HEK293T (cell line): ENCODE measurements around the gene PPP1R27.

Experiments used
- CTCF ChIA-PET: fragments of 350-600 bp; formaldehyde crosslinking; extraction: SDS; loops from one replicate; lab custom pipeline; 2021; ENCODE audit warnings: antibody characterized with exemption, inconsistent platforms; lab: Yijun Ruan, JAX
- POLR2A ChIA-PET: fragments of 350-600 bp; formaldehyde crosslinking; extraction: SDS; loops from one replicate; lab custom pipeline; 2020; ENCODE audit warnings: antibody characterized with exemption, inconsistent platforms; lab: Yijun Ruan, JAX
- DNase-seq: peaks from one replicate; pipeline ENCODE4 v3.0.0; 2012; ENCODE audit warnings: mixed read lengths; ENCODE audit errors: extremely low spot score
- ARNT ChIP-seq: fragments of 450-650 bp; IDR thresholded peaks from 2 replicates; pipeline ENCODE4 v1.6.1; 2017; ENCODE audit warnings: mild to moderate bottlenecking
- BHLHE40 ChIP-seq: fragments of 450-650 bp; IDR thresholded peaks from 2 replicates; pipeline ENCODE4 v1.6.1; 2016; ENCODE audit warnings: mild to moderate bottlenecking, moderate library complexity, borderline replicate concordance
- CTBP1 ChIP-seq: fragments of 450-650 bp; IDR thresholded peaks from 2 replicates; pipeline ENCODE4 v1.6.1; 2016; ENCODE audit warnings: borderline replicate concordance
- ELF4 ChIP-seq: fragments of 450-650 bp; IDR thresholded peaks from 2 replicates; pipeline ENCODE4 v1.6.1; 2017; ENCODE audit warnings: antibody characterized with exemption
- FOXA1 ChIP-seq: fragments of 450-650 bp; IDR thresholded peaks from 2 replicates; pipeline ENCODE4 v1.6.1; 2016; ENCODE audit warnings: mild to moderate bottlenecking
- FOXK2 ChIP-seq: fragments of 450-650 bp; IDR thresholded peaks from 2 replicates; pipeline ENCODE4 v1.6.1; 2016; ENCODE audit warnings: mild to moderate bottlenecking
- FOXM1 ChIP-seq: fragments of 450-650 bp; IDR thresholded peaks from 2 replicates; pipeline ENCODE4 v1.6.1; 2017; ENCODE audit warnings: mild to moderate bottlenecking, borderline replicate concordance
- HDGF ChIP-seq: fragments of 450-650 bp; IDR thresholded peaks from 2 replicates; pipeline ENCODE4 v1.6.1; 2017; ENCODE audit warnings: antibody characterized with exemption, borderline replicate concordance
- L3MBTL2 ChIP-seq: fragments of 450-650 bp; conservative IDR thresholded peaks from 2 replicates; pipeline ENCODE4 v1.6.1; 2016; ENCODE audit warnings: mild to moderate bottlenecking
- LEF1 ChIP-seq: fragments of 450-650 bp; IDR thresholded peaks from 2 replicates; pipeline ENCODE4 v1.6.1; 2017; ENCODE audit warnings: mild to moderate bottlenecking, borderline replicate concordance
- NFRKB ChIP-seq: fragments of 450-650 bp; IDR thresholded peaks from 2 replicates; pipeline ENCODE4 v1.6.1; 2016; ENCODE audit warnings: mild to moderate bottlenecking, moderate library complexity
- PKNOX1 ChIP-seq: fragments of 450-650 bp; IDR thresholded peaks from 2 replicates; pipeline ENCODE4 v1.6.1; 2016
- SP1 ChIP-seq: fragments of 450-650 bp; IDR thresholded peaks from 2 replicates; pipeline ENCODE4 v1.6.1; 2017
- SUZ12 ChIP-seq: fragments of 450-650 bp; IDR thresholded peaks from 2 replicates; pipeline ENCODE4 v1.6.1; 2016; ENCODE audit warnings: mild to moderate bottlenecking
- TARDBP ChIP-seq: fragments of 450-650 bp; IDR thresholded peaks from 2 replicates; pipeline ENCODE4 v1.6.1; 2016
- ZNF384 ChIP-seq: fragments of 450-650 bp; IDR thresholded peaks from 2 replicates; pipeline ENCODE4 v1.6.1; 2016

PPP1R27 gene

DNA sequence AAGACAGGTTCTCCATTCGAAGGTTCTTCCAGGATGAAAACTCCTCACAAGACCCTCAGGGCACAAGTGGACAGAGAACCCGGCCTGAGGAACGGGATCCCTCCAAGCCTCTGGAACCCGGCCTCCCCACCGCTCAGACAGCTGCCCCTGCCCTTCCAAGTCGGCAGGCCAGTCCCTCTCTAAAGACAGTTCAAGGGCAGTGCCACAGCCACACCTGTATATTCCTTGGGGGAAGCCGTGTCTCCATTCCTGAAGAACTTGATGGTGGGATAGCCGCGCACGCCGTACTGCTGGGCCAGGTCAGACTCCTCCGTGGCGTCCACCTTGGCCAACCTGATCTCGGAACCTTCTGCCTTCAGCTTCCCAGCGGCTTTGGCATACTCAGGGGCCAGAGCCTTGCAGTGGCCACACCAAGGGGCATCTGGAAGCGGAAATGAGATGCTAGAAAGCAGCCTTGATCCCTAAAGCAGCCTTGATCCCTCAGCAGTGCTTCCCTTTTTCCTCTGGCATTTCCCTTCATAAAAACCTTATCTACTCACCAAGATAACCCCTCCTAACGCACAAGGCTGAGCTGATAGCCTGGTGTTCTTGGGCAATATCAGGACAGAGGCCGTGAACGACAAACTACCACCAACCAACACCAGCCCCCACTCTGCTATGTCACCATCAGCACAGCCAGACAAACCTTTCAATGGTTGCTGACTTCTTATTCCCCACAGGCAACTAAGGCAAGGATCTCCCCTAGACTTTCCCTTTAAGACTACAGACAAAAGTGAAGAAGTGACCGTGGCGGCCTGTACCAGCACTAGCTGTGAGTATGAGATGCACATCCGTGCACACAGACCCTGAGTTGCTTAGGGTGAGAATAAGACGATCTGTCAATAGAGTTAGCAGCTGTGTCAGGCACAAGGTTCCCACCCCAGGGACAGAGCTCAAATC lies 24.4 kb upstream of the PPP1R27 start:
- no peak for DNase-seq
- ChIA-PET CTCF (no interaction called here), POLR2A (interaction anchor here (0.6 to 1.4 kb wide), 9 partner anchors 8 to 164 kb away, joined by 3 to 9 read pairs (median 3); partner anchors contain the start of genes CENPX, LRRC45, MCRIP1 and MRPL12)
- no peak for TF ChIP-seq TARDBP
- no peak for TF ChIP-seq SP1
- no peak for TF ChIP-seq CTBP1
- TF ChIP-seq LEF1, result no peak

DNA sequence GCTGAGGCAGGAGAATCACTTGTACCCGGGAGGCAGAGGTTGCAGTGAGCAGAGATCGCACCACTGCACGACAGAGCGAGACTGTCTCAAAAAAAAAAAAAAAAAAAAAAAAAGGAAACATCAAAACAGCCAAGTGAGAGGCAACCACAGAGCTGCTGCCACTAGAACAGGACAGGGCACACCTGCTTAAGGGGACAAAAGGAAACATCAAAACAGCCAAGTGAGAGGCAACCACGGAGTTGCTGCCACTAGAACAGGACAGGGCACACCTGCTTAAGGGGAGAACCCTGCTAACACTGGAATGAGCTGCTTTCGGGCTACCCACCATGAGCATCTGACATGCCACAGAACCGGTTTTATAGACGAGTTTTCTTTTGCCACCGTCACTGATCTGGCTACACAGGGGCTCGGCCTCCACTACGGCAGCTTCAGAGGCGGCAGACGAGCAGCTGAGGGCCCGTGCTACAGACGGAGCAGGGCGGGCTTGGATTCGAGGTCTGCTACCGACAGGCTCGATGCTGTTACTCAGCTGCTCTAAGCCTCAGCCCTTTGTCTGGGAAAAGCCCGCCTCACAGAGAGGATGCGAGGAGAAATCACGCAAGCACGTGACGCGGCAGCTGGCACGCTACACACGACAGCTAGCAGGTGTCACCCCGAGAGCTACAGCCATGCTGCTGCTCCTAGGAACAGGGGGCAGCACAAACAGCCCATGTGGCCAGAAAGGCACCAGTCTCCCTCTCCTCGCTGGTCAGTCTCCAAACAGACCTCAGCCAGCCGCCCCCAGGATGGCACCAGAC lies 23.5 kb upstream of the PPP1R27 start:
- ChIA-PET CTCF (no interaction called here), POLR2A (interaction anchor here (1.4 kb wide), 1 partner anchor 9 kb away, joined by 4 read pairs; no protein-coding TSS in a partner anchor)
- no peak for DNase-seq
- TF ChIP-seq ARNT, result no peak
- TF ChIP-seq PKNOX1, result no peak
- TF ChIP-seq FOXM1, result no peak
- TF ChIP-seq SUZ12, result no peak
- no peak for TF ChIP-seq HDGF
- TF ChIP-seq SP1, result no peak
- TF ChIP-seq FOXA1, result no peak
- no peak for TF ChIP-seq LEF1
- no peak for TF ChIP-seq ELF4
- no peak for TF ChIP-seq L3MBTL2
- no peak for TF ChIP-seq ZNF384
- no peak for TF ChIP-seq CTBP1
- TF ChIP-seq NFRKB, result no peak
- no peak for TF ChIP-seq BHLHE40
- no peak for TF ChIP-seq TARDBP
- TF ChIP-seq FOXK2, result no peak

DNA sequence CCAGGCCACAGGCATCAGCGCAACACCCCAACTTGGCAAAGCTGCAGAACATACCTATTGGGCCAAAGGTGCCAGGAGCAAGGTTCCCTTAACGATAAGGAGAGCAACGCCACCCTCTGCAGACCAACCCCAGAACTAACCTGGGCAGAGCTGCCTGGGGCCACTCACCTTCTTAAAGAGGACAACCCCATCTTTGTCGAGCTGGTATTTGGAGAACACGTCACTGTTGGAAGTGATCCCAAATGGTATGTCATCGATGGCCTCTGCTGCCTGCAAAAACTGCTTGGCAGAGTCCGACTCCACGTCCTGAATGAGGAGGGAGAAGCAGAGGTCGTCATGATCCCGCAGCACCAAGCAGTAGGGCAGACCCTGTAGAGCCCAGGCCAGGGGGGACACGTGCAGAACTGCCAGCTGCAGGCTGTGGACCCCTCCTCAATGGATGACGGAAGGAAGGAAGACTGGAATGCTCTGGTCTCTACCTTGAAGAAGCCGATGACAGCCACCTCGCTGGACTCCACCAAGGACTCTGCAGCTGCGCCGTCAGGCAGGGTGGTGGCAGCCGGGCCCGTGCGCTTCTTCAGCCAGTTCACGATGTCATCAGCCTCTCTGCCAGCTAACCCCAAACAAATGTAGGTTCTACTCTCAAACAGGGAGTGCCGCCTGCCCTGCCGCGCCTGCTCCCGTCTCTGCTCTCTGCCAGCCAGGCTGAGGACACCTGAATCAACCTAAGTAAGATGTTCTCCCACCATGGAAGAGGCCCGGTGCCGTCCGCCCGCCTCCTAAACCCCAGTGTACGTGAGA lies 20.3 kb upstream of the PPP1R27 start:
- TF ChIP-seq SP1 (no peak), BHLHE40 (no peak), FOXA1 (no peak), L3MBTL2 (no peak), ARNT (no peak), HDGF (no peak), ELF4 (no peak), TARDBP (no peak), CTBP1 (no peak), NFRKB (no peak), ZNF384 (no peak), LEF1 (no peak), FOXM1 (no peak), FOXK2 (no peak)
- POLR2A ChIA-PET, result interaction anchor here (1.0 to 1.4 kb wide), 2 partner anchors 12 to 22 kb away, joined by 4 read pairs; partner anchors contain the start of gene MCRIP1
- DNase-seq, result no peak
- CTCF ChIA-PET, result interaction anchor here (0.9 to 1.1 kb wide), 4 partner anchors 17 to 301 kb away, joined by 3 to 4 read pairs (median 3); no protein-coding TSS in a partner anchor

DNA sequence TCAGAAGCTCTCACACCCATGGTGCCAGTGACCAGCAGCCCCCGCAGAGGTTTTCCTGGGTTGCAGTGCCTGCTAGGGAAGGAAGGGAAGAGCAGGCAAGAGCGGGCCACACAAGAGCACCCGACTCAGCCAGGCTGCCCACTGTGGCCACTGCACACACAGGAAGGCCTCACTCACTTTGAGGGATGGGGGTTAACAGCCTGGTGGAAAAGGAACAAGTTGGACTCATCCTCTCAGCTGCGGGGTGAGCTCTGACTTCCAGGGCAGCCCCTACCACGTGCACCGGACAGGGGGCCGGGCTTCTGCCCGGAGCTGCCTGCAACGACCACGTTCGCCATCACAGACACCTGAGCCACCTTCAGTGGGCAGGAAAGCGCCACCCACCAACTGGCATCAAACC lies 17.4 kb upstream of the PPP1R27 start:
- POLR2A ChIA-PET, result interaction anchor here (1.0 to 2.1 kb wide), 5 partner anchors 9 to 19 kb away, joined by 4 to 9 read pairs (median 7); partner anchors contain the start of genes MCRIP1 and P4HB
- CTCF ChIA-PET, result no interaction called here

DNA sequence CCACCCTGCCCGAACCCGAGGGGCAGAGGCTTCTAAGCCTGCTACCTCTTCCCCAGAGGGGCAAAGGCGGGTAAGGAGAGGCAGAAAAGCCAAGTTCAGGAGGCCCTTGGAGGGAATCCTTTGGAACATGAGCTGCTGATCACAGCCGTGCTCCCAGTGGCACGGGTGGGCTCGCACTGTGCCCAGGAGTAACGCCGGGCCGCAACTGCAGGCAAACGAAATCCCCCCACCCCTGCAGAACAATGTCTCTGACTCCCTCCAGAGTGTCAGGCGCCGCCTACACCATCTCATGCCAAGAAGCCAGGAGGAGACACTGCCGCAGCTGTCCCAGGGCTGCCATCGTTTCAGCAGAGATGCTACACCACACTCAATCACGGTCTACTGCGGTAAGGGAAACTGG lies 16.6 kb upstream of the PPP1R27 start:
- TF ChIP-seq FOXA1 (no peak), SUZ12 (no peak), ARNT (no peak), L3MBTL2 (no peak), FOXK2 (no peak), SP1 (no peak), ZNF384 (no peak), TARDBP (no peak), HDGF (no peak), FOXM1 (no peak), ELF4 (no peak), NFRKB (no peak), BHLHE40 (no peak), LEF1 (no peak), CTBP1 (no peak)
- no peak for DNase-seq
- ChIA-PET CTCF (no interaction called here), POLR2A (interaction anchor here (1.0 to 2.1 kb wide), 6 partner anchors 8 to 18 kb away, joined by 3 to 9 read pairs (median 4); partner anchors contain the start of genes MCRIP1 and P4HB)

More for the DNA sequence above, 17.4 kb upstream of the PPP1R27 start:
- no peak for DNase-seq
- TF ChIP-seq FOXA1 (no peak), BHLHE40 (no peak), SUZ12 (no peak), HDGF (no peak), LEF1 (no peak)

- ChIA-PET POLR2A (interaction anchor here (1.5 kb wide), 1 partner anchor 16 kb away, joined by 4 read pairs; the partner anchor contains the start of gene MCRIP1), CTCF (no interaction called here)
- TF ChIP-seq L3MBTL2, result no peak
- no peak for TF ChIP-seq FOXK2
- no peak for DNase-seq
These were observed 14.6 kb upstream of the PPP1R27 start for GRCh38 chr17:81849457-81849856.
